ENCODE results near the gene NDUFA6. TPM values are rescaled to one million over a fixed set of nuclear protein-coding genes. Genes with fewer than 3 reads are reported as not detected.
"Not testable (repeated sequence)": the region's sequence is repeated elsewhere in the genome, so short reads cannot be mapped to it uniquely, and the experiment has no call there.

Gene NDUFA6
- total and polyA plus RNA-seq, 10 of the 15 experiments (the other 5 are each of a cell fraction or from before 2014, with no cell fraction given): 85.9 to 511 (median 128) TPM

GRCh38 chr22:42135688-42136087 is 45.1 kb upstream of the NDUFA6 start:
- H3K4me2 ChIP-seq (ENCODE audit: control insufficient read depth, insufficient read depth); POLR2A ChIA-PET; H3K79me2 ChIP-seq (ENCODE audit: control insufficient read depth, insufficient read depth, low read length); RAD21 ChIA-PET (ENCODE audit: unreplicated experiment); H3K4me1 ChIP-seq (ENCODE audit: control insufficient read depth, insufficient read depth, low read length); H3K27ac ChIP-seq (ENCODE audit: control insufficient read depth, insufficient read depth); intact Hi-C loops (cut with micrococcal nuclease; ENCODE audit: unreplicated experiment); H3K36me3 ChIP-seq (ENCODE audit: control insufficient read depth in 2 of 2, insufficient read depth in 2 of 2, low read length in 1 of 2); H3K27me3 ChIP-seq (replicated peaks in 1 of 2; ENCODE audit: control insufficient read depth in 2 of 2, insufficient read depth in 2 of 2, low read length in 1 of 2); H3K9ac ChIP-seq (ENCODE audit: control insufficient read depth, insufficient read depth, low read length); H2AFZ ChIP-seq (ENCODE audit: control insufficient read depth, low read depth, low read length); H3K9me3 ChIP-seq (replicated peaks; ENCODE audit: control insufficient read depth, insufficient read depth, low read length); DNase-seq (ENCODE audit: low read depth, low spot score); in situ Hi-C loops (cut with MboI); H4K20me1 ChIP-seq (ENCODE audit: control insufficient read depth, insufficient read depth); BruUV-seq (replicated peaks); H3K4me3 ChIP-seq: not testable (repeated sequence)
- ATAC-seq (peak; percentile 15), FAIRE-seq (peak; percentile 65)
- no CpG with 5 or more reads among the region's 4 CpGs for WGBS (ENCODE audit: insufficient coverage, insufficient replicate concordance, low lambda C conversion rate, missing lambda C conversion rate)
- SMC1A ChIA-PET (ENCODE audit: uncharacterized antibody, unreplicated experiment): interaction anchor here (1.5 kb wide), 1 partner anchor 45 kb away, joined by 4 read pairs; the partner anchor contains the start of gene NDUFA6
- CTCF ChIA-PET: interaction anchor here (1.0 kb wide), 1 partner anchor 439 kb away, joined by 4 read pairs; no protein-coding TSS in a partner anchor

- FAIRE-seq (no peak), DNase-seq (ENCODE audit: low read depth, low spot score) (no peak), ATAC-seq (peak; percentile 7; the same call in 1 of the 3 replicates)
- no peaks in the 10 kb centered on the region for H4K20me1 ChIP-seq (ENCODE audit: control insufficient read depth, insufficient read depth)
- H3K36me3 ChIP-seq (ENCODE audit: control insufficient read depth in 2 of 2, insufficient read depth in 2 of 2, low read length in 1 of 2): no peaks in the 10 kb centered on the region
- intact Hi-C loops (cut with micrococcal nuclease; ENCODE audit: unreplicated experiment) (no loop called here), in situ Hi-C loops (cut with MboI) (no loop called here)
- no peaks in the 10 kb centered on the region for H3K4me1 ChIP-seq (ENCODE audit: control insufficient read depth, insufficient read depth, low read length)
- H3K9me3 ChIP-seq (replicated peaks; ENCODE audit: control insufficient read depth, insufficient read depth, low read length): no peaks in the 10 kb centered on the region
- ChIA-PET SMC1A (ENCODE audit: uncharacterized antibody, unreplicated experiment) (interaction anchor here (1.0 to 1.6 kb wide), 5 partner anchors 15 to 302 kb away, joined by 3 to 7 read pairs (median 5); partner anchors contain the start of gene NDUFA6), CTCF (interaction anchor here (0.7 to 1.5 kb wide), 6 partner anchors 17 to 437 kb away, joined by 3 to 4 read pairs (median 3); partner anchors contain the start of gene SMIM45), RAD21 (ENCODE audit: unreplicated experiment) (interaction anchor here (1.5 kb wide), 1 partner anchor 43 kb away, joined by 5 read pairs; the partner anchor contains the start of gene NDUFA6), POLR2A (interaction anchor here (1.1 kb wide), 1 partner anchor 43 kb away, joined by 3 read pairs; no protein-coding TSS in a partner anchor)
- no peaks in the 10 kb centered on the region for H3K79me2 ChIP-seq (ENCODE audit: control insufficient read depth, insufficient read depth, low read length)
- H3K27me3 ChIP-seq (replicated peaks in 1 of 2; ENCODE audit: control insufficient read depth in 2 of 2, insufficient read depth in 2 of 2, low read length in 1 of 2): no peaks in the 10 kb centered on the region
- H2AFZ ChIP-seq (ENCODE audit: control insufficient read depth, low read depth, low read length): no peak overlapping the region
- H3K9ac ChIP-seq (ENCODE audit: control insufficient read depth, insufficient read depth, low read length): no peak overlapping the region
- no peak overlapping the region for H3K4me2 ChIP-seq (ENCODE audit: control insufficient read depth, insufficient read depth)
- TF ChIP-seq IRF3 (IDR thresholded peaks at IDR 0.05): no peak
- peak in 1 of 2 experiments; percentile 12; a peak in 1 of 4 replicates for TF ChIP-seq BHLHE40 (IDR thresholded peaks at IDR 0.05; ENCODE audit: borderline replicate concordance in 1 of 2, low read depth in 2 of 2, low read length in 1 of 2)
- no TSS peak for BruUV-seq (replicated peaks)
- no peak overlapping the region for H3K27ac ChIP-seq (ENCODE audit: control insufficient read depth, insufficient read depth)
- WGBS (ENCODE audit: insufficient coverage, insufficient replicate concordance, low lambda C conversion rate, missing lambda C conversion rate): 71% methylated on average over 24 of the region's 24 CpGs
- H3K4me3 ChIP-seq: no peak overlapping the region
These were observed 43.8 kb upstream of the NDUFA6 start for GRCh38 chr22:42134100-42135020.

Measured in GM12878 (cell line).